Upper lobe of left lung (tissue), 4 donors: ENCODE results near the gene CA11.

ENCODE experiments used
- EP300 ChIP-seq, 4 donors: sonication (generic); formaldehyde crosslinking; IDR thresholded peaks; one replicate each; pipeline ENCODE4 v1.5.1; 2017; ENCODE audit warnings: antibody characterized with exemption in 4 of 4, control low read depth in 2 of 4
- POLR2A ChIP-seq, 4 donors: fragments of 450-650 bp; IDR thresholded peaks; one replicate each; pipeline ENCODE4 v1.5.1; 2016 to 2017; ENCODE audit warnings: antibody characterized with exemption in 4 of 4, mild to moderate bottlenecking in 2 of 4
- TF ChIP-seq, protein P1 (sequence below), 6 experiments: fragments of 450-650 bp in 4 of 6; fragments of 200-600 bp in 2 of 6; sonication (generic) in 2 of 6; IDR thresholded peaks; one replicate each; pipeline ENCODE4 v1.5.1; 2016 to 2019; ENCODE audit warnings: antibody characterized with exemption in 6 of 6

DNA sequence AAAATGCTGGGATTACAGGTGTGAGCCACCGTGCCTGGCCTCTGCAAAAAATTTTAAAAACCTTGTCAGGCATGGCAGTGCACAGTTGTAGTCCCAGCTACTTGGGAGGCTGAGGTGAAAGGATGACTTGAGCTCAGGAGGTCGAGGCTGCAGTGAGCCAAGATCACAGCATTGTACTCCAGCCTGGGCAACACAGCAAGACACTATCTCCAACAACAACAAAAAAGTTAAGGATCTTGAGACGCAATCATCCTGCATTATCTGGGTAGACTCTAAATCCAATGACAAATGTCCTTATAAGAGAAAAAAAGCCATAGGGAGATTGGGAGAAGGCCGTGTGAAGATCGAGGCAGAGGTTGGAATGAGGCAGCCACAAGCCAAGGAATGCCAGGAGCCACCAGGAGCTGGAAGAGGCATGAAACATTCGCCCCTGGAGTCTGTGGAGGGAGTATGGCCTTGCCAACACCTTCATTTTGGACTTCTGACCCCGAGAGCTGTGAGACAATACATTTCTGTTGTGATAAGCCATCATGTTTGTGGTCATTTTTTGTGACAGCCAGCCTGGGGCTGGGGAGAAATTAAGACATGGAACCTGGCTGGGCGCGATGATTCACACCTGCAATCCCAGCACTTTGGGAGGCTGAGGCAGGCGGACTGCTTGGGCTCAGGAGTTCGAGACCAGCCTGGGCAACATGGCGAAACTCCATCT lies 5.1 kb upstream of the CA11 start:
- TF ChIP-seq POLR2A (IDR thresholded peaks at IDR 0.05) (no peak), EP300 (IDR thresholded peaks at IDR 0.05) (no peak)
- TF ChIP-seq, protein P1, sequence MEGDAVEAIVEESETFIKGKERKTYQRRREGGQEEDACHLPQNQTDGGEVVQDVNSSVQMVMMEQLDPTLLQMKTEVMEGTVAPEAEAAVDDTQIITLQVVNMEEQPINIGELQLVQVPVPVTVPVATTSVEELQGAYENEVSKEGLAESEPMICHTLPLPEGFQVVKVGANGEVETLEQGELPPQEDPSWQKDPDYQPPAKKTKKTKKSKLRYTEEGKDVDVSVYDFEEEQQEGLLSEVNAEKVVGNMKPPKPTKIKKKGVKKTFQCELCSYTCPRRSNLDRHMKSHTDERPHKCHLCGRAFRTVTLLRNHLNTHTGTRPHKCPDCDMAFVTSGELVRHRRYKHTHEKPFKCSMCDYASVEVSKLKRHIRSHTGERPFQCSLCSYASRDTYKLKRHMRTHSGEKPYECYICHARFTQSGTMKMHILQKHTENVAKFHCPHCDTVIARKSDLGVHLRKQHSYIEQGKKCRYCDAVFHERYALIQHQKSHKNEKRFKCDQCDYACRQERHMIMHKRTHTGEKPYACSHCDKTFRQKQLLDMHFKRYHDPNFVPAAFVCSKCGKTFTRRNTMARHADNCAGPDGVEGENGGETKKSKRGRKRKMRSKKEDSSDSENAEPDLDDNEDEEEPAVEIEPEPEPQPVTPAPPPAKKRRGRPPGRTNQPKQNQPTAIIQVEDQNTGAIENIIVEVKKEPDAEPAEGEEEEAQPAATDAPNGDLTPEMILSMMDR (IDR thresholded peaks at IDR 0.05) = no peak
